ENCODE results near the gene ASGR2. TPM values are rescaled to one million over a fixed set of nuclear protein-coding genes. Genes with fewer than 3 reads are reported as not detected.

The ASGR2 gene
- total RNA-seq, 1 donor from 2014 or later, result not detected

GRCh38 chr17:7136266-7136877 is 21.8 kb upstream of the ASGR2 start:
- H3K9me3 Mint-ChIP-seq, result no peaks in the 10 kb centered on the region
- peaks cover 31% of the 10 kb centered on the region for H3K4me1 Mint-ChIP-seq
- peak overlapping the region; percentile 17 for H3K4me3 Mint-ChIP-seq
- H3K36me3 Mint-ChIP-seq (ENCODE audit: low read depth), result no peaks in the 10 kb centered on the region
- H3K27ac Mint-ChIP-seq (ENCODE audit: unreplicated experiment), result no peak overlapping the region
- H3K27me3 Mint-ChIP-seq (ENCODE audit: low read depth), result peaks cover 57% of the 10 kb centered on the region
- peak; percentile 74 for DNase-seq (ENCODE audit: low read depth, low spot score)
- peak; percentile 99 for TF ChIP-seq CTCF (conservative IDR thresholded peaks at IDR 0.05)

GRCh38 chr17:7133916-7134315 is 19.3 kb upstream of the ASGR2 start:
- peak overlapping the region; percentile 66 for H3K4me3 Mint-ChIP-seq
- TF ChIP-seq CTCF (conservative IDR thresholded peaks at IDR 0.05), result no peak
- H3K27me3 Mint-ChIP-seq (ENCODE audit: low read depth), result peaks cover 38% of the 10 kb centered on the region
- H3K27ac Mint-ChIP-seq (ENCODE audit: unreplicated experiment), result no peak overlapping the region
- H3K4me1 Mint-ChIP-seq, result peaks cover 30% of the 10 kb centered on the region
- no peak for DNase-seq (ENCODE audit: low read depth, low spot score)
- H3K36me3 Mint-ChIP-seq (ENCODE audit: low read depth), result no peaks in the 10 kb centered on the region
- no peaks in the 10 kb centered on the region for H3K9me3 Mint-ChIP-seq

- Mint-ChIP-seq H3K27me3 (ENCODE audit: low read depth) (peaks cover 33% of the 10 kb centered on the region), H3K4me1 (peaks cover 28% of the 10 kb centered on the region), H3K4me3 (peak overlapping the region; percentile 66), H3K36me3 (ENCODE audit: low read depth) (no peaks in the 10 kb centered on the region), H3K27ac (ENCODE audit: unreplicated experiment) (no peak overlapping the region), H3K9me3 (no peaks in the 10 kb centered on the region)
- peak; percentile 46 for TF ChIP-seq CTCF (conservative IDR thresholded peaks at IDR 0.05)
- peak; percentile 43 for DNase-seq (ENCODE audit: low read depth, low spot score)
These were observed 18.8 kb upstream of the ASGR2 start for GRCh38 chr17:7133424-7133823.

GRCh38 chr17:7132511-7133094 is 18.0 kb upstream of the ASGR2 start:
- Mint-ChIP-seq H3K36me3 (ENCODE audit: low read depth) (no peaks in the 10 kb centered on the region), H3K4me1 (peaks cover 28% of the 10 kb centered on the region), H3K27ac (ENCODE audit: unreplicated experiment) (no peak overlapping the region), H3K9me3 (no peaks in the 10 kb centered on the region), H3K27me3 (ENCODE audit: low read depth) (peaks cover 30% of the 10 kb centered on the region), H3K4me3 (peak overlapping the region; percentile 4)
- no peak for TF ChIP-seq CTCF (conservative IDR thresholded peaks at IDR 0.05)
- DNase-seq (ENCODE audit: low read depth, low spot score), result no peak

- H3K27me3 Mint-ChIP-seq (ENCODE audit: low read depth), result peaks cover 19% of the 10 kb centered on the region
- H3K9me3 Mint-ChIP-seq, result no peaks in the 10 kb centered on the region
- H3K4me3 Mint-ChIP-seq, result no peak overlapping the region
- H3K27ac Mint-ChIP-seq (ENCODE audit: unreplicated experiment), result no peak overlapping the region
- H3K36me3 Mint-ChIP-seq (ENCODE audit: low read depth), result no peaks in the 10 kb centered on the region
- peaks cover 28% of the 10 kb centered on the region for H3K4me1 Mint-ChIP-seq
- no peak for TF ChIP-seq CTCF (conservative IDR thresholded peaks at IDR 0.05)
- no peak for DNase-seq (ENCODE audit: low read depth, low spot score)
These were observed 16.8 kb upstream of the ASGR2 start for GRCh38 chr17:7131423-7131791.

Measured in neural crest cell (in vitro differentiated cells).